ENCODE measurements around the gene HEBP1.
A peak's percentile ranks its signal among the peaks of the same experiment; 100 is the strongest.
"Not testable (repeated sequence)": the region's sequence is repeated elsewhere in the genome, so short reads cannot be mapped to it uniquely, and the experiment has no call there.

HEBP1 gene, protein sequence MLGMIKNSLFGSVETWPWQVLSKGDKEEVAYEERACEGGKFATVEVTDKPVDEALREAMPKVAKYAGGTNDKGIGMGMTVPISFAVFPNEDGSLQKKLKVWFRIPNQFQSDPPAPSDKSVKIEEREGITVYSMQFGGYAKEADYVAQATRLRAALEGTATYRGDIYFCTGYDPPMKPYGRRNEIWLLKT

DNA sequence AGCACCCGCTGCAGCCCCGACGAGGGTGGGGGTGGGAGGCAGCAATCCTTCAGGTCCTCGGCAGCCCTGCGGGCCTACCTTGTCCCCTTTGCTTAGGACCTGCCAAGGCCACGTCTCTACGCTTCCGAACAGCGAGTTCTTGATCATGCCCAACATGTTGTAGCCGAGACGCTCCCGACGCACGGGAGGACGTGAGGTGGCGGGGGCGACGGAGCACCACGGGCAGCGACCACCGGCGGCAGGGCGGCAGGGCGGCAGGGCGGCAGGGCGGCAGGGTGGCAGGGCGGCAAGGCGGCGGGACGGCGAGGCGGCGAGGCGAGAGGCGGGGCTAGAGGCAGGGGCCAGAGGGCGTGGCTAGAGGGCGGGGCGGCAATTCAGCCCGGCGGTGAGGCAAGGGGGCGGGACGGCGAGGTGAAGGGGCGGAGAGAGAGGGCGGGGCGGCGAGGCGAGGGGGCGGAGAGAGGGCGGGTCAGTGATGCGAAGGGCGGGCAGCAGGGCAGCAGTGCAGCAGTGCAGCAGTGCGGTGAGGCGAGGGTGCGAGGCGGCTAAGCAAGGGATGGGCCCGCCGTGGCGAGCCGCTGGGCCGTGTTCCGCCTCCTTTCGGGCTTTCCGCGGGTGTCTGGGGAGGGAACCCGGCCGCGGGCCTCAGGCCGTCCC is at the start of gene HEBP1:
Gene HEBP1 (minus strand): TSS at position 307 of the 657 bp plus-strand sequence. CDS start 151 bp downstream, at position 156.
- peak; percentile 99 for DNase-seq

DNA sequence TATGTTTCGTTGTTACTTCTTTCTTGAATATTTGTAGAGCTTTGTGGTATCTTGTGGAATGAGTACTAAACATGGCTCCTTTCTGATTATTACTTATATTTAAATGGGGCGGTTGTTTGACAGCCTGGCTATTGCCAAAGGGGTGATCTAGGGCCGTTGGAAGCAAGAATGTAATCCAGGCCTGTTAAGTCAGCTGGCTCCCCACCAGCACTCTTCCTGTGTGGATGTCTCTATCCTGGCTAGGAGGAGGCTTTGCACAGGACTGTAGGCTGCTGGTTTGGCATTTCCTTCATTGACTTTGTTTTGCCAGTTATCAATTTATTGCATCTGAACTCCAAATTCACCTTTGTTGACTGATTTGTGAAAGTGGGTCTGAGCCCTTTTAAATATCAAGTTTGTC is 49.8 kb upstream of the HEBP1 start:
- no peak for DNase-seq

DNA sequence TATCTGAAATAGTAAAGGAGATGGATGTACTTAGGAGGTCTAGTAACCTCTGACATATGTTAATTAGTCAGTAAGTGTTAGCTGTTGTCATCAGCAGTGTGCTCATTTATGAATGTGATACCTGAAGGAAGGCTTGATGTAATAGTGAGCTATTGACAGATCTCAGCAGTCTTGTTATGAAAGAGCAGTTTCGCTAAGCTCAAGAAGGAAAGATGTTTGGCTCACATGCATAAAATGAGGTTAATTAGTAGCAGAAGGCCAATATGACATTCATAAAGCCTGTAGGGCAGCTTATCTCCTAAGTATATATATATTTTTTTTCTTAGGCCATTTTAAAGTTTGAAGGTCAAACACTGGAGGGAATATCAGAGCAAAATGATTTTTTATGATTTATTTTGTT is 46.9 kb upstream of the HEBP1 start:
- DNase-seq = no peak

DNA sequence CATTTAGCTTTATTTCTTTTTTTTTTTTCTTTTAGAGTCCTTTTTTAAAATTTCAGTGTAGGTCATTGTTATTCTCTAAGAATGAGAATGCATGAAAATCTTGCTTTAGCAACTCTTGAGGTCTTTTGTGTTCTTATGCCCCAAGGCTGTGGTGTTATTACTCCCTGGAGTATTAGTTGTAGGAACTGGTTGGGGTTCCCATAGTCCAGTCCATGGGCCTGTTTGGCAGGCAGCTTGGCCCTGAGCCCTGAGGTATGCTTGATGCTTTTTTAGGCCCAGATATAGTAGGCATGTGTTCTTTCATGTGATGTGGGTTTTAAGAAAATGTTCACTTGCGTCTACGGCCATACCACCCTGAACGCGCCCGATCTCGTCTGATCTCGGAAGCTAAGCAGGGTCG is 45.8 kb upstream of the HEBP1 start:
- no peak for DNase-seq

DNA sequence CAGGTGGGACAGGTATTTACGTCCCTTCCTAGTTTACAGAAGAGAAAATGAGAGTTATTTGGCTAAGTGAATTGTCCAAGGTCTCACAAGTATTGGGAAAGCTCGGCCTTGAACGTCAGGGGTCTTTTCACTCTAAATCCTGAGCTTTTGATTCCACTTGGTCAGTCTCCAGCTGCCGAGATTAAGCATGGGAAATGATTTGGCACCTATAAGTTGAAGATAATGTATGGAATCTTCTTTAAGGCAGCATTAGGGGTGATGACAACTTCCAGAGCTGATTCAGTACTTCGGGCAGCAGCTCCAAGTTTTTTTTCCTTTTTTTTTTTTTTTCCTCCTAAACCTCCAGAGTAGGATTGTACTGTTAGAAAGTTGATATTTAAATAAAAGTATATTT is 44.8 kb upstream of the HEBP1 start:
- DNase-seq = no peak

DNA sequence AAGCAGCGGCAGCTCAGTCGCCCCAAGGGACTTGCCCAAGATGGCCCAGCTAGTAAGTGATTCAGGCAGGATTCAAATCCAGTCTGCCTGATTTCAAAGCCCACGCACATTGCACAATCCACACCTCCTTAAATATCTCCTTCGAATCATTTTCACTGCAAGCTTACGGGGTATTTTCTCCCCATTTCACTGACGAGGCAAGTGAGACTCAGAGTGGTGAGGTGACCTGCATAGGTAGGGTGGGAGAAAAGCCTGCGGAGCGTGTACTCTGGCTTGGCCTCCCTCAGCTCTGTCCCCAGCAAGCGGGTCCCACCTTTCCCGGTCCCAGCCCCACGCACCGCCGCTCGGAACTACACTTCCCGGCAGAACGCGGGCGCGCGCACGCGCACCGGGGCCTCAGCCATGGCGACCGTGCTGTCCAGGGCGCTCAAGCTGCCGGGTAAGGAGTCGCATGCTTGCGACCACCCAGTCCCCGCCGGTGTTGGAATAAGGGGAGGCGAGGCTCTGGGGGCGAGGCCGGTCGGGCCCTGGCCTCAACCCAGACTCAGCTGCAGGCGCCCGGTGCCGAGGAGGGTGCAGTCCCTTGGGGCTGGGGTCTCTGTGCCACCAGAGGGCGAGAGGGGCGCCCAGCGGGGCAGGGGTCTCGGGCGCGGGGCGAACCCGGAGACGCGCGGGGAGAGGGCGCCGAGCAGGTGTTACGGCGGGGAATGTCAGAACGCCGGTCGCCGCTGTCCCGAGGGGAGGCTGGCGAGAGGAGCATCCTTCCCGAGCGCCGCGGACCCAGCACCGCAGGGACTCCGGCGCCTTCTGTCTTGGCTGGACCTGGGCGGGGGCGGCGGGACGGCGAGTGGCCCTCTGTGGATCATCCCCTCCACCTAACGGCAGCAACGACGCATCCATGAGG is 44.2 kb upstream of the HEBP1 start, which contains the start of gene FAM234B:
Gene FAM234B (plus strand): TSS at position 380 of the 904 bp plus-strand sequence. CDS start 23 bp downstream, at position 403.
- peak; percentile 89 for DNase-seq

DNA sequence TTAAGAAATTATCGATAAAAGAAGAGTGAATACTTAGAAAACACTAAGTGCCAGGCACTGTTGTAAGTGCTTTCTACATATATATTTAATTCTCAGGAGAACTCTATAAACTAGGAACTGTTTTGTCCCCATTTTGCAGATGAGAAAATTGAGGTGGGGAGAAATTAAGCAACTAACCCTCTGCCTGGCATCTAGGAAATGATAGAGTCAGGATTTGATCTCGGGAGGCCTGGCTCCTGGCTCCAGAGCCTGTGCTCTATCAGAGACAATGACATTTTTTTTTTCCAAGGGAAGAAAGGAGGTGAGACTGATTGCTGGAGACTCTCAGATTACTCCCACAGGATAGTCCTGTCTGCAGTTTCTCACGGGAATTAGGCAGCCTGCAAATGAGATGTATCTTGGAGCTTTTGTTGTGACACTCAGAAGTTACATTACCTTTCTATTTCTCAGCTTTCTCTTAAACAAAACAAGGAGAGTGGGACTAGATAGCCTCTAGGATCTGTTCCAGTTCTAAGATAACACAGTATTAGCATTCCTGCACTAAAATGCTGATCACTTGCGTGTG is 42.7 kb upstream of the HEBP1 start:
- no peak for DNase-seq

DNA sequence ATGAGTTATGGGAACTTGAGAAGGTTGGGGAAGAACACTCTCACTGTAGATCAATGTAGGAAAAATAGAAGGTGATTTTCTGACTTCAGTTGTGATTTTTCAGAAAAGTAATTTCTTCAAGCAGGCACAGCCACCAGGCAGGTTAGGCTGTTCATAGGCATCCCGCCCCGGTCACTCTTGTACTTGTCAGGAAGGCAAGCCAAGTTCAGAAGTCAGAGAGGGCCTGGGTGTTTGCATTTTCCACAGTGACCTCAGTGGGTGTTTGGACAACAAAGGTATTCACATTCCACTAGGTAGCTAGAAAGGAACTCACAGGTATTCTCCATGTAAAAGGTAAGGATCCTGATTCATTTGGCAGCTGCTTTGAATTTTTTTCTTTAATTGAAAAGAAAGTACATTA is 41.2 kb upstream of the HEBP1 start:
- DNase-seq = no peak

DNA sequence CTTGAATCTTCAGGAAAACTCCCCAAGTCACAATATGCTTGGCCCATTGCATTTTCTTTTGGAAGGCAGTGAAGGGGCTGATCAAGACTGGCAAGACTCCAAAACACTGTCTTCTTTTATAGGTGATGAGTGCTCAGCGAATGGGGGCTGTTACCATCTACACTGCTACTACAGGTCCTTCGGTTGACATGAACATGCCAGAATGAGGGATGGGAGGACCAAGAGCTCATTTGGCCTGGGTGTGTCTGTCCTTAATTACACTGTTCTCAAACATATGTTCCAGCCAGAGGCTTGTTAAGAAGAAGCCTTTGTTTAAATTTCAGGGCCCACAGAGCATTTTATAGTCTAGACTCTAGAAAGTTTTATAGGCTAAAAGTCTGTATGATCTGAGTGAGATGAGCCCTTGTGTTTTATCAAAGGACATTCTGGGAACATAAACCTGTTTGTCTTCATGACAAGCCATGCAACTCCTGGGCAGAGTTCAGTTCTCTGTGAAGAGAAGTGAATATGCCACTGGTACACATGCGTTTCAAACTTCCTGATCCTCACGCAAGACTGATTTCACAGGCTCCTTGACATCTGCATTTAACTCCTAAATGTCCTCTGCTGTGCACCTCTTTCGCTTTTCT is 39.4 kb upstream of the HEBP1 start:
- DNase-seq = no peak

DNA sequence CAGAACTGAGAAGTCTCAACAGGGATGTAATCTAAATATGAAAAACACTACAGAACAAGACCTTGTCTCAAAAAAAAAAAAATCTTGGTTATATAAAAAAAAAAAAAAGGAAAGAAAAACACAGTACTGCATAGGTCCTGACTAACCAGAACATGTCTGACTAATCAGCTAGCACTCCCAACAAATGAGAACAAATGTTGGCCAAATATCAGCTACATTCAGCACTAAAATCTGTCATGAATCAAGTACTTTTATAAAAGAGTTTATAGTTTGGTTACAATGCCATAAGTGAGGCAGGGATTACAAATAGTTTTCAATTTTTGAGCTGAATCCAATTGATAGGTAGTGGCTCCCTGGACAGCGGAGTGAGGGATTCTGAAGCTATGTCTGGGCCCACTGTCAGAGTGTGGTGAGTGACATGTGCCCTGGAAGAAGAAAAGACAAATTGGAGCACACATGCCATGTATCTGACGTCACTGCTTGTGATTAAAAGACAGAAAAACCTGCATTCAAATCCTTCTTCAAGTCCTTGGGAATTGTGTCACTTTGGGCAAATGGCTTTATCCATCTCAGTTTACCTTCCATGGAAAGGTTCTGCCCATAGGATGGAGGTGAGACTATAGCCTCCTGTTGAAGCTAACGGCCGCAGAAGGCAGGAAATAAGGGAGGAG is 38.6 kb upstream of the HEBP1 start:
- no peak for DNase-seq

DNA sequence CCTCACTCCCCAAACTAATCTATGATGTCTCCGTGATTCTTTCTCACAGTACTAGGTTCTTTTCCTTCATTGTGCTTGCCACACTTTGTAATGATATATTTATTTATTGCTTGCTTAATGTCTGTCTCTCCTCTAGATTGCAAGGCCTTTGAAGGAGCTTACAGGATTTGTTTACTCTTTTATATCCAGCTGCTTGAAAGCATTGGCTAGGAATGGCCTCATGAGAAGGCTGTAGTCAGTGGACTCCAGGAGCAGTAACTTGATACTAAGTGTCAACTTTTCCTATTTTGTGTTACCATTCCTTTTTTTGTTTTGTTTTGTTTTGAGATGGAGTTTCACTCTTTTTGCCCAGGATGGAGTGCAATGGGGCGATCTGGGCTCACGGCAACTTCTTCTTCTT is 36.8 kb upstream of the HEBP1 start:
- no peak for DNase-seq

DNA sequence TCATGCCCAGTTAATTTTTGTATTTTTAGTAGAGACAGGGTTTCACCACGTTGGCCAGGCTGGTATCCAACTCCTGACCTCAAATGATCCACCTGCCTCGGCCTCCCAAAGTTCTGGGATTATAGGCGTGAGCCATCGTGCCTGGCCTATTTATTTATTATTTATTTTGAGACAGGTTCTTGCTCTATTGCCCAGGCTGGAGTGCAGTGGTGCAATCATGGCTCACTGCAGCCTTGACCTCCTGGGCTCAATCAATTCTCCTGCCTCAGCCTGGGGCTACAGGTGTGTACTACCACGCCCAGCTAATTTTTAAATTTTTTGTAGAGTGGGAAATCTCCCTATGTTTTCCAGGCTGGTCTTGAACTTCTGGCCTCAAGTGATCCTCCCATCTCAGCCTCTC is 35.3 kb upstream of the HEBP1 start:
- DNase-seq = not testable (repeated sequence)

DNA sequence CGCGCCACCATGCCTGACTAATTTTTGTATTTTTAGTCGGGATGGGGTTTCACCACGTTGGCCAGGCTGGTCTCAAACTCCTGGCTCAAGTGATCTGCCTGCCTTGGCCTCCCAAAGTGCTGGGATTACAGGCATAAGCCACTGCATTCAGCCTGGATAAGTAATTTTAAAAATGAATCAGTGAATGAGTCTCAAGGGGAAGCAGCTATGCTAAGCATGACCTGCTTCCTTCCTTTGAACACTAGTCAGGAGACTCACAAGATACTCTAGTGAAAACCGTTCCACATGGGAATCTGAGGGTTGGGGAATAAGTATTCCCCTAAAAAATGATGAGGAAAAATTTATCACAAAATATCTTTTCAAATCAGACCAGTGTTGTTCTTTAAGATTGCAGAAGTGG is 33.4 kb upstream of the HEBP1 start:
- DNase-seq = no peak

DNA sequence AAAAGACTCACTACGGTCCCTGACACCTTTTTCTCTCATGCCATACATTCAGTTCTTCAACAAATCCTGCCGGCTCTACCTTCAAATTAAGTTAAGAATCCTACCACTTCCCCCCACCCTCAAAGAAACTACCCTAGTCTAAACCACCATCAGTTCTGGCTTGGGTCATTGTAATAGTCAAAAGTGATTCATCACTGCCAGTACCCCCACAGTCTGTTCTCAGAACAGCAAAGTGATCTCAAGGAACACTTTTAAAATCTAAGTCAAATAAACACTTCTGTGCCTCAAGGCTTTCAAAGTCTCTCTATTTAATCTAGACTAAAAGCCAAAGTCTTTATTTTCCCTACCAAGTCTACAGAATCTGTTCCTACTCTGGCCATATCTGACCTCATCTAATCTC is 32.1 kb upstream of the HEBP1 start:
- no peak for DNase-seq

DNA sequence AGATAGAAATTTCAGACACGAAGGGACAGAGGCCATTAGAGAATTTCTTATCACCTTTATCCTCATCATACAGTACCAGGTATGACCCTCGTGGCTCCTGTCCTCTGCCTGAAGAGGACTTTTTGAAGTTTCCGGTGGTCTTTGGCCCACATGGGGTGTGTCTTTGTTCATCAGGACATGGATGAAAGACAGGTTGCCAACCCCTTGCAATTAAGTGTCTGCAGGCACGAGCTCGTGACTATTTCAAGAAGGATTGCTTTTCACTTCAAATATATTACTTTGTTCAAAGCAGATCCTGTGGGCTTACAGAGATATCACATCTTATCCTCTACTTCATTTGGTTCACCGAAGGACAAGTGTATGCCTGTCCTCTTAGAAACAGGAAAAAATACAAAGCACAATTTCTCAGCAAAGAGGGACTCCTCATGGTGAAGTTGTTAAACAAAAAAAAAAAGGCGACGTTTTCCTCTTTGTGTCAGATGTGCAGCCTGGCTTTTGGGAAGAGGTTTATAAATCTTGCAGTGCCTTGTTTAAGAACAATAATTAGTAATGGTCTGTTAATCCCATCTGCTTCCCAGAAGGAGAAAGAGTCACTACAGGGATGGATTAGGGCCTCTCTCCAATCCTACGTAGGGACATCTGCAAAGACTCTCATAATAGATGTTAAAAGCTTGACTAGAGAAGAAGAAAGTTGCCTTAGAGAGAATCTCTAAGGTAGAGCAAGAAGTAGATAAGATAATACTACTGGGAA is 30.7 kb upstream of the HEBP1 start:
- DNase-seq = no peak

DNA sequence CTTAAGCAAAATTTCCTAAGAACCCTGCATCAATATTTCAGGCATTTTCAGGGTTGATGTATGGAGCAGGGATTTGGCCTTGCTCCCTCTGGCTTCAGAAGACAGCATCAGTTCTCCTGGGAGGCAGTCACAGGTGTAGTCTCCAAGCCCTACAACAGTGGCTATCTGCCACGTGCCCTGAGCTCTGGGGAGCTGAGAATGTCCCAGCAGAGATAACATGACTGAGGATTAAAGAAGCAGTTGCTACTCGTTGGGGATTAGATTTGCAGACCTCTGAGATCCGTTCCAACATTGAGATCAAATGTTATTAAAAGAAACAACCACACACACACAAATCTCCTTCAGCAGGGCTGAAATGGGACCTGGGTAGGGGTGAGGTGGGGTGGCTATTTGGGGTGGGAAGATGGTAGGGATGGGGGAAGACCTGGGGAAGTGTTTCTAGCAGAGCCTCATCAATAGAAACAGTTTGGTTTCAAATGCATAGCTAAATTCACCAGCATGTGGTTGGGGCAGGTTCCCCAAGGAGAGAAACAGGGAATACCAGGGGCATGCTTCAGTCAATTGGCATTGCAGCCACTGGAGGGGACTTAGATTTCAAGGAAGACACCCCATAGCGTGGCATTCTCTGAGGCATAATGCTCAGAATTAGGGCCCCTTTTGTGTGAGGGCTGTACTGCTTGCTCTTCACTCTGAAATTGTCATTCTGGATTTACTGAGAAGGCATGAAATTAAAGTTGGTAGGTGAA is 28.9 kb upstream of the HEBP1 start:
- no peak for DNase-seq

DNA sequence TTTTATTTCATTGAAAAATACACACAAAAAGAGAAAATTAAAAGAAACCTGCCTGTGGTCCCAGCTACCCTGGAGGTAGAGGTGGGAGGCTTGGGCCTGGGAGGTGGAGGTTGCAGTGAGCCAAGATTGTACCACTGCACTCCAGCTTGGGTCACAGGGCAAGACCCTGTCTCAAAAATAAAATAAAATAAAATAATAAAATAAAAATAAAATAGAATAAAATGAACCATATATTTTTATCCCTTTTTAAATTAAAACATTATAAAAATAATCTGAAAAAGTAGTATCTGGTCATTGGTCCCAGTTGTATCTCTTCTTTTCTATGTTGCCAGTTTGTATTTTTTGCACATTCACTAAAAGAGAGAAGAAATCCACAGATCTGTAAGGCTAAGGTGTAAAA is 27.4 kb upstream of the HEBP1 start:
- DNase-seq = no peak

DNA sequence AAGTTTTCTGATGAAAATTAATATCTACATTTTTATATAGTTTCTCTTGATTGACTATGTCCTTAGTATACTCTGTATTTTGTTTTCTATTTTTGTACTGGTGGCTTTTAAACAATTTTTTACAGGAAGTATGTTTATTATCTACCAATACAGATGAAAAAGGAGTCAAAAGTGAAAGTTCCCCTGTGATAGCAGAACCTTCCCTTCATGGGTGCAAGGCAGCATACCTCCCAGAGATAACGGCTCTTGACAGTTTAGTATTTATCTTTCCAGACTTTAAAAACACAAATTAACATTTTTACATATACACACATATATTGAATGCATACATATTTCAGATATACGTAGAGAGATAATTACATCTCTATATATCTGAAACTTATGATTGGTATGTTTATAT is 27.0 kb upstream of the HEBP1 start:
- no peak for DNase-seq

DNA sequence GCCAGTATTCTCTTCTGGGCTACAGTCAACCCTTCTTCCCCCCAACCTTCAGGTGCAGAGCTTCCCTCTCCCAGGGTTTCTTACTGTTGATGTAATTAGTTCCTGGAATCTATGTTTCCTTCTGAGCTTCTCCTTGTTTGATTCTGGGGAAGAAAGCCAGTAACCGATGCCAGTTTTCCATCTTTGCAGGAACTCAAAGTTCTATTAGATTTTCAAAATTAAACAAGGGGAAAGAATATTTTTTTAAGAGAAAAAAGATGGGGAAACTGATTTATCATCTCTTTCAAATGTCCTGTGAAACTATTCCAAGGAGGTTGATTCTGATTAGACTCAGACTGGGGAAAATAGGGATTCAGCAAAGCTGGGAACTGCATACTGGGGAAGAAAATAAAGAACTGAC is 26.2 kb upstream of the HEBP1 start:
- no peak for DNase-seq

DNA sequence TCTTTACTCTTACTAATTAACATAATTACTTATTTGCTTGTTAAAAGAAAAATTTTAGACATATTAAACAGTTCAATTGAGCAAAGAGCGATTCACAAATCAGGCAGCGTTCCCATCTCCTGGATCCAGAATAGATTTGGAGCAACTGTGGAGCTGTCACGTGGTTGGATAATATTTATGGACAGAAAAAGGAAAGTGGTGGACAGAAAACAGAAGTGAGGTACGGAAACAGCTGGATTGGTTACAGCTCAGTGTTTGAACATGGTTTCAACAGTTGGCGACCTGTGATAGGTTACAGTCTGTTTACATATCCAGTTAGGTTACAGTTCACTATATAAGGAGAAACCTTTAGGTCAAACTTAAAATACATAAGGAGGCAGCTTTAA is 24.5 kb upstream of the HEBP1 start:
- no peak for DNase-seq
